HG03103 (cell line): Measurements from ENCODE around the gene FYCO1.

Experiments used
- ATAC-seq: cut with Tn5 transposase; IDR thresholded peaks from one replicate; pipeline ENCODE4 v1.9.1; 2021; ENCODE audit warnings: low read depth; ENCODE audit not compliant: unreplicated experiment

FYCO1 gene

GRCh38 chr3:45985532-45986302 is 9.9 kb downstream of the FYCO1 start:
- ATAC-seq: no peak

- no peak for ATAC-seq
Observed at GRCh38 chr3:45984331-45985312, 11.0 kb downstream of the FYCO1 start.

- ATAC-seq: no peak
Observed at GRCh38 chr3:45983770-45984169, 11.9 kb downstream of the FYCO1 start.

- no peak for ATAC-seq
Observed at GRCh38 chr3:45981346-45982074, 14.1 kb downstream of the FYCO1 start.

GRCh38 chr3:45980819-45981218 is 14.8 kb downstream of the FYCO1 start:
- no peak for ATAC-seq

GRCh38 chr3:45980229-45980813 is 15.3 kb downstream of the FYCO1 start:
- ATAC-seq: no peak

GRCh38 chr3:45979378-45979777 is 16.2 kb downstream of the FYCO1 start:
- no peak for ATAC-seq

- no peak for ATAC-seq
Observed at GRCh38 chr3:45978006-45978761, 17.4 kb downstream of the FYCO1 start.

GRCh38 chr3:45976191-45977091 is 19.2 kb downstream of the FYCO1 start:
- no peak for ATAC-seq

GRCh38 chr3:45975686-45976085 is 19.9 kb downstream of the FYCO1 start:
- no peak for ATAC-seq

- ATAC-seq: no peak
Observed at GRCh38 chr3:45974686-45975085, 20.9 kb downstream of the FYCO1 start.

- ATAC-seq: no peak
Observed at GRCh38 chr3:45972534-45973402, 22.9 kb downstream of the FYCO1 start.

- ATAC-seq: no peak
Observed at GRCh38 chr3:45969953-45970352, 25.7 kb downstream of the FYCO1 start.

GRCh38 chr3:45969116-45969515 is 26.5 kb downstream of the FYCO1 start:
- ATAC-seq: no peak

- ATAC-seq: no peak
Observed at GRCh38 chr3:45968706-45969105, 26.9 kb downstream of the FYCO1 start.

- no peak for ATAC-seq
Observed at GRCh38 chr3:45968149-45968548, 27.5 kb downstream of the FYCO1 start.

GRCh38 chr3:45967724-45968123 is 27.9 kb downstream of the FYCO1 start:
- ATAC-seq: no peak
